GM19023 (cell line): ENCODE measurements around the gene STX8.
A peak's percentile ranks its signal among the peaks of the same experiment; 100 is the strongest.

Experiments used
- ATAC-seq: cut with Tn5 transposase; IDR thresholded peaks from one replicate; pipeline ENCODE4 v1.9.1; 2021; ENCODE audit warnings: mild to moderate bottlenecking, moderate library complexity; ENCODE audit not compliant: unreplicated experiment

The STX8 gene

DNA sequence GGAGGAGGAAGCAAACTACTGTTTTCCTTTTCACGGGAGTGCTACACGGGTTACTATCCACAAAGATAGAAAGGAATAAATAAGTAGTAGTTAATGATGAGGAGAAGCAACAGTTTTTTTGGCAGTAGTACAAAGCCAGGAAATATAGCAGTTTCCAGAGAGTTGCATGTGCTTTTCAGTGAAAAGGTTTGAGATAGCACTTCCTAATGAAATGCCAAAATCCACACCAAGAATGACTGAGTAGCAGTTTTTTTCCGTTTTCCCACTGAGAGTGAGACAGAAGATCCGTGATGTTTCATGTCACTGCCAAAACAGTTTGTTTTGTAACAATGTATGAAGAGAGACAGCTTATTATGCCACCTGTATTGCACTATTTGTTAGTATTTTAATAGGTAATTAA lies 129.1 kb downstream of the STX8 start:
- ATAC-seq = no peak

DNA sequence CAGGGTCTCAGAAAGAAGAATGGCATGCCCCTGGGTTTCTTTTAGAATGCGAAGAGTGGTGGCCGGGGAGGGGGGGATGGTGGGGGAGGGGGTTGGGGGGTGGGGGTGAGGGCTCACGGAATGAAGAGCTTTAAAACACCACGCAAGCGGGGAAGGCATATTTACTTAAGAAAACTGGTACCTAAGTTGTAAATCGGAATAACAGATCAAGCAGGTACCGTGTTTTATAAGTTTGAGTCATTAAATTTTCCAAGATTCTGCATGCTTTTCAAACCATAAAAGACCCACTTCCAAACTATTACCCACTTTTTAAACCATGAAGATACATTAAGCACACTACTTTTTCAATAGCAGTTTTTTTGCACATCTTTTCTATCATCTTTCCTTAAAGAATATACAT lies 130.2 kb downstream of the STX8 start:
- ATAC-seq = no peak

DNA sequence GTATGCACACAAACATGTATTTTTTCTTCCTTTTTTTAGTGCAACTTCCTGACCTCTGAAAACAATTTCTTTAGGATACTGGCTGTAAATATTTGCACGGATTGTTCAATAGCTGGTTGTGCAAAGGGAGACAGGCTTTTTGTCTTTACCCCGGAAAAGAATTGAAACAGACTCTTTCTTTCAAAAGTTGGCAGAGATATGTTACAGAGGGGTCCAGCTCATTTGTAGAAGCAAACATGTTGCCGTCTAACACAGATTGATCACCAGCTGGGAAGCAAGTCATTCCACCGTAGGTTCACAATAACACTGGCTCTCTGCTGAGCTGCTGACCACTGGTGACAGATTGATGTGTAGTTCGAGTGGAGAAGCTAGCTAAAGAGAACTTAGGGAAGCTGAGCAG lies 130.9 kb downstream of the STX8 start:
- ATAC-seq = no peak

DNA sequence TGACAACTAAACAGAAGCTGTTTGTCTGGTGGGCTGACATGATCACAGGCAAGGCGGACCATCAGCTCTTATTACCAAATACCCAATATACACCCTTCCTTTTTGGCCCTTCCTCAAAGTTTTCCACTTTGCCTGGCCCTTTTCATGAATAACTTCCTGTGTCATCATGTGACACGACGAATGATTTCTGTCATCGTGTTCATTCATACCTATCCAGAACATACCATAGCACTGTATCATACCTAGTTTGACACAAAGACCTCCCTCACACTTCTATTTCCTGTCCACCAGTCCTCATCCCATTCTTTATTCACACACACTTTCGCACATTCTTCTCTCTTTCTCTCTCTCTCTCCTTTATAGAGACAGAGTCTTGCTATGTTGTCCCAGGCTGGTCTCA lies 131.8 kb downstream of the STX8 start:
- no peak for ATAC-seq

DNA sequence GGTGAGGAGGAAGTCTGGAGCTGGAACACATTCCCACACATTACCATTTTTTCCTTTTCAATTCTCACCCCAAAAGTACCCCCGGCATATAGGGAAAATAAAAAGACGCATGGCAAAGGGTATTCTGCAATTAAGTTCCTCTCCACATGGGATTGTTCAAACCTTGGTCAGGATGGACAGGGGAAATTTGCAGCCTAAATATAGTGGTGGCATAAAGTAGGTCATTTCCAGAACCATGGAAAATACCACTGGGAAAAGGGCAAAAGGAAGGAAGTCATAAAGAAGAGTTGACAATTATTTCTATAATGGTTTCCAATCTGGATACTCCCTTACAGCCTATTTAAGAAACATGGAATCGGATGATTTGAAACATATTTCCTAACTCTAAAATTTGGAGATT lies 135.8 kb downstream of the STX8 start:
- ATAC-seq = no peak

DNA sequence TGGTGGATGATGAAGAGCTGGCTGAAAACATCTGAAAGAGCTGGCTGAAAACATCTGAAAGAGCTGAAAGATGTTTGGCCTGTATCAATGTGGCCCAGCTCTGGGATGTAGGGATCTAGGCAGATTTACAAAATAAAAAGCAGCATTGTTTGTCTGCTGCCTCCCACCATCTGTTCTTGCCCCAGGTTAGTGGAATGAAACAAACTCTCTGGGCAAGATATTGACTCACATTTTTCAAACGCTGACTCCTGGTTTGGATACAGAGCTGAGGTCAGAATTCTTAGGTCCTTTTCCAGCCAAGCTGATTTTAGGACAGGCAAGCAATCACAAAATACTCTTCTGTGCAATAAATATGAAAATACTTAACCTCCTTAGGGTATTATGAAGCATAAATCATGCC lies 139.0 kb downstream of the STX8 start:
- ATAC-seq = no peak

DNA sequence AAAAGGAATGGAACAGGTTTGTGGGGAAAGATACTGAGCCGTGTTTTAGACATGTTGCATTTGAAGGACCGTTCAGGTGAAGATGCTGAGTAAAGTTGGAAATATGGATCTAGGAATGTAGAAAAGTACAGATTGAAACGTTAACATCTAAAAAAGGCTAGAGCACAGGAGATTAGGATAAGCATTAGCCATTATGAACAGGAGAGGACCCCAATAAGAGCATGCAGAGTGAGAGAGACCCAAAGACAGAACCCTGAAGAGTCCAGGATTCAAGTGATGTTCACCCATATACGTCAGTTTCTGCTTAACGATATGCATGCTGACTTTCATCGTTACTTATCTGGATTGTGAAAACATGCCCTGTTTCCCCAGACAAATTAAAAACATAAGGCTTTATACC lies 140.5 kb downstream of the STX8 start:
- ATAC-seq = no peak

DNA sequence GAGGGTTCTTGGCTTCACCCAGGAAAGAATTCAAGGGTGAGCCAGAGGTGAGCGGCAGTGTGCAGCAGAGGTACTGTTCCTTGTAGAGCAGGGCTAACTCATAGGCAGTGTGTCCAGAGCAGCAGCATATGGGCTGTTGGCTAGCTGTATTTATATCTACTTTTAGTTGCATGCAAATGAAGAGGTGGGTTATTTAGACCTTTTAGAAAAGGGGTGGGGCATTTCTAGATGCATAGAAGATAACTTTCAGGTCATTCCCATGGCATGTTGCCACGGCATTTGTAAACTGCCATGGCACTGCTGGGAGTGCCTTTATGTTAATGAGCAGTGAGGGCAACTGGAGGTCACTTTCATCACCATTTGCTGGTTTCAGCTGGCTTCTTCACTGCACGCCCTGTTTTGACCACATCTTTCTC lies 141.0 kb downstream of the STX8 start:
- no peak for ATAC-seq

DNA sequence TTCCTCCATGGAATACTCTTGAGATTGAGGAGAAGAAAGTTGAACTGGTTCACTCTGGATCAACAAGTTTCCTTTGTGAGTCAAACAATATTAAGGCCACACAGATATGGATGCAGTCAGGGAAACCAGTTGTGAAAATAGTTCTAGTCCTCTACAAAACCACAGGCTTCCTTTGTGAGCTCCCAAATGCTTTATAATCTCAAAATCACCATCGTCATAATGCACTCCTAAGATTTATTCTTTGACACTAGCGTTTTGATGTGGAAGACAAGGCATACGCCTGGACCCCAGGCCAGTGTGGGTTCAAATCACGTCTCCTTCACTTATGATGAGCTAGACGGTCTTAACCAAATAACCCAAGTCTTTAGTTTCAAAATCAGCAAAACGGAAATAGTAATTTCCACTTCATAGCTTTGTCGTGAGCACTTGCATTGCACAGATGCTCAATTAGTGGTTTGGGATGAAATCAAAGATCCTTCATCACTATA lies 142.6 kb downstream of the STX8 start:
- ATAC-seq = no peak

DNA sequence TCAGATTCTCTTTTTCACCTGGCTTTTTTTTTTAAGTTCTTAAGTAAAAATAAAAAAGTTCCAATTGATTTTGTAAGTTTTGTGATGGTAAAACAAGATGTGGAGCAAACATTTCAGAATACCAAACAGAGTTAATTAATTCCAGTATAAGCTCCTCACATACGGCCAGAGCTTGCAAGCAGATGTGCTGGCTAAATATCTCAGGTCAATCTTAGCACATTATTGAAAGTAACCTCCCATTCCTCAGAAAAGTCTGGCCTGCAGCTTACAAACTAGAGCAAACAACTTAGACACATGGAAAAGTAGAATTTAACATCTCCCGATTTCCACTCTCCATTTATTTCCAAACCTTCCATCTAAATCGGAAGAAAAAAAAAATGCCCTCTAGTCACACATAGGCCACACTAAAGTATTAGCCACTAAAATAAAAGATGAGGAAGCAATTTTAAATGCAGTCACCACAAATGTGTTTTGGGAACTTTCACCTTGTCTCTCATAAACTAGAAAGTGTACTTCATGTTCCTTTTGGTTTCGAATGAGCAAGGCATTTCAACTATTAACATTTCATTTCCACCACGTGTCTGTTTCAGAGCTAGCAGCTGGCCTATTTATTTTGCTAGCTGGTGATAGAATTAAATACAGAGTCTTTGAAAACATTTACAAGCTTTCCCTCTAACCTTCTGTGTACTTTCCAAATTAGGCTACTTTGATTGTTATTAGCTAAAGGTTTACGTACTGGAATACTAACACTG lies 143.3 kb downstream of the STX8 start:
- ATAC-seq = no peak

DNA sequence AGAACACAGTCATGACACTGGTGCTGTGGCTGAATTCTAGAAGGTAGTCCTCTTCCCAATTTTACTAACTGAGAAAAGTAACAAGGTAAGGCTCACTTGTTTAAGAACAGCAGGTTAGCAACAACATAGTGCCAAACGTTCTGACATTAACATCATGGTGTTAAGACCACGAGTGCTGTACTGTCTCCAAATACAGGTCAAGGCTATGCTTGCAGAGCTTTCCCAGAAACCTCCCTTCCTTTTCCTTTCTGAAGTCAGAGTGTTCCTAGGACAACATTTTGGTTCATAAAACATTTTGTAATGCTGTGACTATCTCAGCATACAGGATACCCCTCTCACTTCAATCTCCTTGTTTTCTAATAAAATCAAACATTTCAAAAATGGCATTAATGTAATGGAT lies 144.0 kb downstream of the STX8 start:
- ATAC-seq = no peak

DNA sequence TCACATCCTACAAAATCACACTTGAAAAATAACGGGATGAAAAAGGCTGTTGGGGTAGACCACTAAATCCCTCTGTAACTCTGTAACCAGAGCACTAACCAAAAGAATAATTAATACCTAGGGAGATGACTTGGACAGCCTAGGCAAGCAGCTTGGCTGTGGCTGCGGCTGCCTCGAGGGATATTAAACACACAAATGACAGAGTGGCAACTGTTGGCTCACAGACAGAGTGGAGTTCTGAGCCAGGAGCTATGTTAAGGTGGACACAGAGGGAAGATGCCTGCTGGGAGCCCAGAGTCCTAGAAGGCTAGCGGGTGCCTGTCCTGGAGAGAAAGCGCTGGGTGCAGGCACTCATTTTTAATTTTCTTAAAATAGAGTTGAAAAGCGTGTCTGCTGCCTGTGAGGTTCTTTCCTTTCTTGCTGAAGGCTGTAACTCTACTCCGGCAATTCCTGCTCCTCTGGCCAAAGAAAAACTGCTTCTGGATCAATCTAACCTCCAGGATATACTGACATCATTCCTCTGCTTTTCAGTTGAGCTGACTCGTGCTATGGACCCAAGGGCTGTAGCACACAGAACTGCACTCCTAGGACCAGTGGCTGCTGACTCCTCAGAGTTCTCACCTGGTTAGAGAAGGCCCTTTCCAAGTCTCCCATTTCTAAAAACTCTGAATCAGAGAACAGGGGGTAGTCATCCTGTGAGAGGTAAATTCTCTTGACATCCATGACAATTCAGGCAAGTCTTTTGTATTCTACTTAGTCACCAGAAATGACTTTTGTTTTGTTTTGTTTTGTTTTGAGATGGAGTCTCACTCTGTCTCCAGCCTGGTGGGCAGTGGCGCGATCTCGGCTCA lies 147.9 kb downstream of the STX8 start:
- no peak for ATAC-seq

DNA sequence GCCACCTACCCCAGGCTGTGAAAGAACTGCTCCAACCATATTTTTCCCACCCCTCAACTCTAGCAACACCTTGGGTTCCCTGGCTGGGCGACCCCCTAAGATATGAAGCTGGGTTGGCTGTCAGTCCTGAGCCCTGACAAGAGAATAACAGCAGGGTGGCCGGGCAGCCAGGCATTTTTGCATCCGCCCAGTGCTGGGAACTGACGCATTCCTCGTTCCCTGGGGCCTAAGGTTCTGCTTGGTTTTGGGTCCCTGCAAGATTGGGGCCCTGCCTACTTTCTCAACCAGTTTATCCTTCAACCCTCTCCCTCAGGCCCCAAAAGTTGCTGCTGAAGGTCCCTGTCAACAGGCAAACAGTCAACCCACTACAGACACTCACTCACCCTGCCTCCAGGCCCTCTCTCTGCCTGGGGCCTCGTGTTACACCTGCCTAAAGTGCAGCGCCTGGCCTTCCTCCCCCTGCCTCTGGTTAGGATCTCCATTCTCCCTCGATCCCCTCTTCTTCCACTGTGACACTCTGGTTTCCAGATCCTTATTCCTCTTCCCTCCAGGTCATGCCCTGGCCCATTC lies 151.5 kb downstream of the STX8 start:
- no peak for ATAC-seq

DNA sequence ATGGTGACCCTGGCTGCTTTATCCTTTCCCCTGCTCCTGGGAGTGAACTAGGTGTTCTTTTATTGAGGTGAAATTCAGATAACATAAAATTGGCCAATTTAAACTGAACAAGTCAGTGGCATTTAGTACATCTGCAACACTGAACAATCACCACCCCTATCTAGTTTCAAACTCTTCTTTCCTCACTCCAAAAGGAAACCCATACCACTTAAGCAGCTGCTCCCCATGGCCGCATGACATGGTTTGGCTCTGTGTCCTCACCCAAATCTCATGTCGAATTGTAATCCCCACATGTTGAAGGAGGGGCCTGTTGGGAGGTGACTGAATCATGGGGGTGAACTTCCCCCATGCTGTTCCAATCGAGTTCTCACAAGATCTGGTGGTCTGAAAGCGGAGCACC lies 154.1 kb downstream of the STX8 start:
- no peak for ATAC-seq

DNA sequence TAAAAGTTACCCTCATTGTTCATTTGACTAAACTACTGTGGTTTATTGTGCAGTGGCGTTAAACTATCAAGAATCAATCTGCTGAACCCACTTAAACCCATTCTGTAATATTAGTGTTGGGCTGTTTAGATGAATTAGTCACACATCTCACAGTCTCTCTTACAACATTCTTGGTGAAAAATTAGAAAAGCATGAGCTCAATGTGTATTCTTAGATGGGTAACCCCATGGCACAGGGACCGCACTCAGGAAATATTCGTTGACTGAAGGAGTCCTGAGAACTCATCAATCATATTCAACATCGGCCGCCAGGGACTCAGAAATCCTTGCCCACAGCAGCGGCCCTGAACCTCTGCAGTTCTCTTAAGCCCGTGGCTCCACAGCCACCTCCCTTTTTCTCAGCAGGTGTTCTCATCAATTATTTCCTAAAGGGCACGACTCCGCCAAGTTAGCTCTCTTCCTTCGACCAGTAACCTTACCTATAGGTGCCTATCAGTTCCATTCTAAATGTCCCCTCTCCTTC lies 155.6 kb downstream of the STX8 start:
- ATAC-seq = no peak

DNA sequence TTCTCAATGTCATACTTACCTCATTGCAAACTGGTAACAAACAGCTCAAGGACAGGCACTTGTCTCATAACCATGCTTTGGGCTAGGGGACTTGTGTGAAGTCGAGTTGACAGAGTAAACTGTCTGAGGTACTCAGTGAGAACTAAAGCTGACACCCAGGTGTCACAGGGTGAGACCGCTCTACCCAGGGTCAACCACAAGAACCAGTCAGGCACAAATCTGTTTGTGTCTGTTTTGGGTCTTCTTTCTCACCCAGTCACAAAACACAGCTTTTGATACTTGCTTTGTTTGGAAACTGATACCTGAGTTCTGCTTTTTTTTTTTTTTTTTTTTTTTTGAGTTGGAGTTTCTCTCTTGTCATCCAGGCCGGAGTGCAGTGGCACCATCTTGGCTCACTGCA lies 161.1 kb downstream of the STX8 start:
- ATAC-seq = peak; percentile 93

DNA sequence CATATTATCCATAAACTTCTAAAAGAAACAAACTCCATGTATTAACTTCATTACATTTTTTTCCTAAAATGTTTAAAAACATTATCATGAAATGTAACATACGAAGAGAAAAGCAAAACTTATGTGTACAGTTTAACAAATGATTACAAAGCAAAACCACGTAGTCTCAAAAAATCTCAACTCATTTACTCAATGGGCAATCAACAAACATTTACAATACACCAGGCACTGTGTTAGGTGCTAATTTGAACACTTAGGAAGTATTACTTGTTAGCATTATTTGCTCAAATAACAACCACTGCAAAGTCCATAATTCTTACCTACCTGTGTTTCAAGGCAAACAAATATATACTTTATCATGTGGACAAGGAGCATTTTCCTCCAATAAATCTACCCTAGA lies 164.9 kb downstream of the STX8 start:
- ATAC-seq = no peak

DNA sequence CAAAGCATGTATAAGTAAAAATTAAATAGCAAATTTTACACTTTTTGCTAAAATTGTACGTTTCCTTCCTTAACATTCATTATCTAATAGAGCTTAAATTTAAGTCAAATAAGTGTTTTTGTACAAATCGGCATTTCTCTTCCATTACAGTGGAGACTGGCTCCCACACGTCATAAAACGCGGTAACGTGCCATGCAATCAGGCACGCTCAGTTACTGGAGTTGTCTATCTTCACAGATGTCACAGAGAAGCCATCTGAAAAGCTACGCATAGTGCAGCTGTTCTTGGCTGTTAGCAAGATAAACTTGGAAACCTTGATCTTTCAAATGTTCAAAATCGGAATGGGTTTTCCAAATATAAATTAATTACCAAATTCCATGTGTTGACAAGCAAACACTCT lies 165.3 kb downstream of the STX8 start:
- ATAC-seq = no peak

DNA sequence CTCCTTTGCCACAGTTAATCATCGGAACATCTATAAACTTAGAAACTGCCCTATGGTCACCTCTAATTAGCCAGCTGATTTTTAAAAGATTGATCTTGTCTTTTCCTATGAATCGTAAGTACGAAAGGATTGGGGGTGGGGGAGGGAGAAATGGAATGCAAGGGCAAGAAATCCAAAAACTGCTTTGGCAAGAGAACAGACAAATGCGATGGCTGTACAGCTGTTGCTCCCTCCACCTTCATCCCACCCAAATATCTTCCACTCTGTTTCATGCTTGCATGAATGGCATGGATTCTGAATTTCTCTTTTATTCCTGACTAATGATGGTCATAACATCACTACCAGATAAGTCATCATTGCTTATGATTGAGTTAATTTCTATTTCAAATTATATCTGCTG lies 165.7 kb downstream of the STX8 start:
- no peak for ATAC-seq

DNA sequence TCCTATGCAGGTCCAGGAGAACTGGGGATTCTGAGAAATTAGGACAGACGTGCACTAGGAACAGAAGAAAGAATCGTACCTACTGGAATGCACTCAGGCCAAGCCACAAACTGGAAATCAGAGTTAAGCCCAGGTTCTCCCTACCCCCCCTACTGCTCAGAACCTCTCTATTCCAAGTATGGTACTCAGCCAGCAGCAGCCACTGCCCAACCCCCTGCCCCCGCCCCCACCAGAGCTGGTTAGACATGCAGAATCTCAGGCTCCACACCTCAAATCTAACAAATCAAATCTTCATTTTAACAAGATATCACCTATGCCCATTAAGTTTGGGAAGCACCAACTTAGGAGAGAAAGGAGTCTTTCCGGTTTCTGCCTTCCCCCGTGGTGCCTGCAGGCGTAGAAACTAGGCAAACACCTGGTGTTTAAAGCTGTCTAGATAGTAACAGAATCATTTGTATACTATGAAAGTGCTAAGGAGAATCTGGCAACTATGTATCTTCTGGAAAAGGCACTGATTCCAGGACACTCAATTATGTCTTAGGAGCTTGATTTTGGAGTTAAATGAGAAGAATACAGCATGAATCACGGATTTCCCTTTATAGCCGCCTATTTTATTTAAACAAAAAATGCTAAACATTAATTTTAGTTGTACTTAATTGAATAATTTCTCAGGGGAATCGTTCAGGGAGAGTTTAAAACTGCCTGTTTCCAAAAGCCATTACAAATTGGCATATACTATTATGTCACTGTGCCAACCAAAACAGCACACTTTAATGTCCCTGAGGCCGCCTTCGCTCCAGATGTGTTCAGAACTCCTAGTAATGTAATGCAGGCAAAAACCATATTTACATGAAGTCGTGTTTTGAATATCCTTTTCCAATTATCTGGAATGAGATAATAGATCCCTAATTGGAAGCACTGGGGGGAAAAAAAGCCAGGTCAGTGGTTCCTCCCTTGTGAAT lies 166.5 kb downstream of the STX8 start:
- no peak for ATAC-seq

DNA sequence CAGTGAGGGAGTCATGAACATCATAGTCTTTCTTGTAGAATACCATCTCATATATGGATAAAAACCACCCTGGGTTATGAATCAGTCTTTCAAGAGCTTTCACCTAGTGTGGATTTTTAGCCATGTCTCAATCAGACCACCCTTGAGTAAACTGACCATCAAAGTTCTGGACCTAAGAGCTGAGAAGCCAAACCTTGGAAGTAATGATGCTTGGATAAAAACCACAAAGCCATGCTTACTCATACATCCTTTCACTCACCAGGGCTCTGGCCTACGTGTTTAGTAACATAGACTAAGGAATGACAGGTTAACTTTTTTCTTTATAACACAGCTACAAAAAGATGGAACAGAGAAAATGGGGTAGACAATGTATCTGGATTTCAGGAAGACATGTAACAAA lies 167.2 kb downstream of the STX8 start:
- ATAC-seq = no peak
